K562 (cell line): ENCODE measurements around the gene DPH6. TPM values are rescaled to one million over a fixed set of nuclear protein-coding genes. Genes with fewer than 3 reads are reported as not detected.

Source experiments
- ATAC-seq: fragments of 200-7000 bp; cut with Tn5 transposase; 3 replicates; pipeline ENCODE4 v1.9.1; 2020; ENCODE audit warnings: moderate library complexity
- BruUV-seq: library from RNA; stranded (reverse); fragments of 400-500 nt; replicated peaks from 2 replicates; lab custom pipeline; 2021; lab: Mats Ljungman, UMichigan
- CTCF ChIA-PET: fragments of 300-600 bp; formaldehyde crosslinking; extraction: SDS; loops from one replicate; lab custom pipeline; 2021; ENCODE audit warnings: low intra/inter-chr PET ratio; lab: Yijun Ruan, JAX
- POLR2A ChIA-PET: fragments of 300-600, 350-650 bp; sonication (Branson Sonifier 250); formaldehyde crosslinking; extraction: SDS; loops from one replicate; lab custom pipeline; 2021; ENCODE audit warnings: antibody characterized with exemption, inconsistent platforms; lab: Yijun Ruan, JAX
- DNase-seq, 4 experiments: peaks; one replicate each; pipeline versions ENCODE4 v3.0.0 to v3.0.0-alpha.2; 2011 to 2018; ENCODE audit warnings: low spot score in 3 of 4, mixed read lengths in 3 of 4; ENCODE audit errors: extremely low read depth in 1 of 4
- FAIRE-seq: peaks from 2 replicates; lab custom pipeline; 2011; peaks lifted over from hg19 to GRCh38; lab: Jason Lieb, UNC
- H2AFZ ChIP-seq: 2 replicates; pipeline ENCODE4 v1.6.0; 2011; ENCODE audit warnings: low read depth, low read length, control low read depth, inconsistent platforms
- H3K27ac ChIP-seq: fragments of 200-600 bp; 3 replicates; pipeline ENCODE4 v1.8.0; 2011; ENCODE audit warnings: low read depth, mild to moderate bottlenecking, control low read depth, inconsistent platforms, low read length, moderate library complexity, mixed read lengths; ENCODE audit errors: extremely low read depth
- H3K27me3 ChIP-seq, 2 experiments: fragments of 300-600 bp in 1 of 2; 2 replicates in 1 of 2; 3 replicates in 1 of 2; pipeline versions ENCODE4 v1.6.0 to v1.8.0; 2011; ENCODE audit warnings: inconsistent platforms in 2 of 2, low read length in 2 of 2, mild to moderate bottlenecking in 1 of 2, mixed read lengths in 1 of 2, moderate library complexity in 1 of 2; ENCODE audit not compliant: control insufficient read depth in 2 of 2, insufficient read depth in 2 of 2
- H3K36me3 ChIP-seq: fragments of 300-600 bp; 3 replicates; pipeline ENCODE4 v1.8.0; 2011; ENCODE audit warnings: mild to moderate bottlenecking, low read length, inconsistent platforms; ENCODE audit not compliant: control insufficient read depth, insufficient read depth
- H3K4me1 ChIP-seq, 2 experiments: fragments of 200-600 bp in 1 of 2; replicated peaks in 1 of 2; 2 replicates in 1 of 2; 3 replicates in 1 of 2; pipeline versions ENCODE4 v1.5.1 to v1.8.0; 2011; ENCODE audit warnings: inconsistent platforms in 2 of 2, low read length in 2 of 2, mild to moderate bottlenecking in 1 of 2, mixed read lengths in 1 of 2, moderate library complexity in 1 of 2; ENCODE audit not compliant: control insufficient read depth in 2 of 2, insufficient read depth in 2 of 2
- H3K4me2 ChIP-seq: 2 replicates; pipeline ENCODE4 v1.6.1; 2011; ENCODE audit warnings: low read length, control low read depth, inconsistent platforms, mixed read lengths; ENCODE audit not compliant: insufficient read depth
- H3K4me3 ChIP-seq: fragments of 200-600 bp; sonication (generic), shearing (Covaris generic); 2 replicates; pipeline ENCODE4 v1.5.1; 2016; ENCODE audit warnings: control low read depth, inconsistent platforms
- H3K79me2 ChIP-seq: fragments of 200-600 bp; 3 replicates; pipeline ENCODE4 v1.8.0; 2011; ENCODE audit warnings: low read length, inconsistent platforms; ENCODE audit not compliant: control insufficient read depth, insufficient read depth
- H3K9ac ChIP-seq, 2 experiments: 2 replicates each; pipeline versions ENCODE4 v1.6.0 to v1.6.1; 2011; ENCODE audit warnings: low read depth in 2 of 2, low read length in 2 of 2, control low read depth in 1 of 2, inconsistent platforms in 1 of 2, mild to moderate bottlenecking in 1 of 2, mixed read lengths in 1 of 2; ENCODE audit not compliant: insufficient read depth in 1 of 2
- H3K9me1 ChIP-seq: one replicate; pipeline ENCODE4 v1.6.0; 2011; ENCODE audit warnings: inconsistent platforms, mild to moderate bottlenecking, low read length, moderate library complexity; ENCODE audit not compliant: control insufficient read depth, insufficient read depth
- H3K9me3 ChIP-seq: replicated peaks from 2 replicates; pipeline ENCODE4 v1.5.1; 2011; ENCODE audit warnings: low read depth, low read length, inconsistent platforms; ENCODE audit not compliant: control insufficient read depth, insufficient read depth
- H4K20me1 ChIP-seq: replicated peaks from 2 replicates; pipeline ENCODE4 v1.6.1; 2011; ENCODE audit warnings: low read length, inconsistent platforms, mixed read lengths; ENCODE audit not compliant: control insufficient read depth, insufficient read depth
- ADNP ChIP-seq: fragments of 200-800 bp; sonication (Bioruptor generic); IDR thresholded peaks from 2 replicates; pipeline ENCODE4 v1.6.1; 2016; ENCODE audit warnings: missing genetic modification characterization, missing compliant biosample characterization
- BCOR ChIP-seq: fragments of 450-650 bp; IDR thresholded peaks from 2 replicates; pipeline ENCODE4 v1.6.1; 2016
- KDM1A ChIP-seq, 2 experiments: fragments of 450-650 bp; IDR thresholded peaks; 2 replicates each; pipeline ENCODE4 v1.6.1; 2016; ENCODE audit warnings: mild to moderate bottlenecking in 2 of 2
- RBM25 ChIP-seq: fragments of 200-400 bp; formaldehyde crosslinking; IDR thresholded peaks from 2 replicates; pipeline ENCODE4 v1.6.1; 2018; ENCODE audit warnings: low read length, low read depth, moderate library complexity; ENCODE audit not compliant: severe bottlenecking
- SREBF1 ChIP-seq: fragments of 150-350 bp; IDR thresholded peaks from 2 replicates; pipeline ENCODE4 v1.6.1; 2014; ENCODE audit warnings: antibody characterized with exemption, low read depth, low read length, borderline replicate concordance
- ZBTB17 ChIP-seq: fragments of 450-650 bp; formaldehyde crosslinking; IDR thresholded peaks from 2 replicates; pipeline ENCODE4 v1.4.0; 2020; ENCODE audit warnings: mild to moderate bottlenecking
- WGBS: fragments of 100-300 bp; shearing (Covaris generic); methylation state at CpG from one replicate; pipeline ENCODE4 v1.1.6; 2016; ENCODE audit warnings: low coverage, mixed read lengths; ENCODE audit not compliant: insufficient coverage; ENCODE audit errors: missing lambda C conversion rate; 5-methylcytosine and 5-hydroxymethylcytosine counted together
- in situ Hi-C: fragments of 300-500 bp; cut with MboI; formaldehyde crosslinking; loops from 4 replicates; pipeline ENCODE4 v1.15.0; 2018; ENCODE audit warnings: inconsistent platforms, mixed read lengths
- intact Hi-C: fragments of 100-400 bp; cut with micrococcal nuclease; formaldehyde crosslinking; loops from 2 replicates; pipeline ENCODE4 v1.14.2; 2022
- polyA plus RNA-seq, 8 experiments: library from polyadenylated mRNA; depleted of rRNA in 4 of 8; stranded (reverse) in 5 of 8; unstranded in 3 of 8; fragments of >200 nt; fragmentation: Nextera tagmentation in 2 of 8; fragmentation: Illumina TruSeq in 1 of 8; extraction: Ambion mirVana in 2 of 8; extraction: Trizol in 1 of 8; gene quantifications; 2 replicates each; pipeline versions ENCODE4 v1.2.1 to v1.2.3, GENCODE V29; 2011 to 2014; ENCODE audit warnings: inconsistent platforms in 1 of 8, missing spikeins in 1 of 8
- total RNA-seq, 7 experiments: library from RNA; depleted of rRNA in 6 of 7; stranded (reverse); fragments of >200 nt in 6 of 7; fragmentation: Illumina TruSeq in 2 of 7; extraction: Trizol in 2 of 7; gene quantifications; 2 replicates each; pipeline versions ENCODE4 v1.2.1 to v1.2.3, GENCODE V29; 2011 to 2021; ENCODE audit warnings: low replicate concordance in 1 of 7
- TF ChIP-seq, protein P1 (sequence below): fragments of 450-650 bp; IDR thresholded peaks from 2 replicates; pipeline ENCODE4 v1.6.1; 2016; ENCODE audit warnings: low read depth, mild to moderate bottlenecking, moderate library complexity

Gene DPH6
- total and polyA plus RNA-seq, 9 of the 15 experiments (the other 6 are each of a cell fraction or from before 2014, with no cell fraction given), result 10.1 to 69.1 (median 18.8) TPM

DNA sequence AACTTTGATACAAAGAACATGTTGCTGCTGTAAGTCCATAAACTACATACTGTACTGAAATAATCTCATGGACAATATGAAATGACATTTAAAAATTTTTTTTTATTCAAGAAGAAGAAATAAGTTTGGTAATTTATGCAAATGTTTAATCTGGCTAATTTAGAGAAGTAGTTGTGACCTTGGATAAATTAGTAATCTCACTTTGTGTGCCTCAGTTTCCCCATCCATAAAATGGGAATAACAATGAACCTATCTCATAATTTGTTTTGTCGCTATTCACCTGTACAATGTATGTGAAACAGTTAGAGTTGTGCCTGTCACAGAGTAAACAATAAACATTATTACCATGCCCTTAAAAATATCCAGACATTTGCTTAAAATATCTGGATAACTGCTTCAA, 15.3 kb upstream of the DPH6 start:
- no peak overlapping the region for H3K4me3 ChIP-seq
- TF ChIP-seq ADNP (tag), result peak; percentile 54; the same call in 1 of the 2 replicates
- TF ChIP-seq, protein P1, sequence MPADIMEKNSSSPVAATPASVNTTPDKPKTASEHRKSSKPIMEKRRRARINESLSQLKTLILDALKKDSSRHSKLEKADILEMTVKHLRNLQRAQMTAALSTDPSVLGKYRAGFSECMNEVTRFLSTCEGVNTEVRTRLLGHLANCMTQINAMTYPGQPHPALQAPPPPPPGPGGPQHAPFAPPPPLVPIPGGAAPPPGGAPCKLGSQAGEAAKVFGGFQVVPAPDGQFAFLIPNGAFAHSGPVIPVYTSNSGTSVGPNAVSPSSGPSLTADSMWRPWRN, result no peak
- TF ChIP-seq KDM1A (IDR thresholded peaks at IDR 0.05), result peak in 1 of 2 experiments; percentile 41; a peak in 1 of 4 replicates
- no peak for TF ChIP-seq SREBF1
- no peak for TF ChIP-seq ZBTB17 (CRISPR knock-in tag)
- TF ChIP-seq BCOR, result peak; percentile 91
- TF ChIP-seq RBM25, result peak; percentile 95
- TF ChIP-seq, all 486 proteins: peak for 4
- Histone ChIP-seq H3K9me3 (no peaks in the 10 kb centered on the region), H3K4me2 (no peak overlapping the region), H3K36me3 (no peaks in the 10 kb centered on the region), H3K9ac (no peak overlapping the region), H4K20me1 (no peaks in the 10 kb centered on the region), H3K27ac (no peak overlapping the region), H3K79me2 (no peaks in the 10 kb centered on the region), H3K4me1 (peaks cover 3 to 22% of the 10 kb centered on the region in 2 experiments; a peak in 4 of 5 replicates), H3K9me1 (no peaks in the 10 kb centered on the region), H3K27me3 (no peaks in the 10 kb centered on the region), H2AFZ (no peak overlapping the region)
- POLR2A ChIA-PET, result no interaction called here
- ATAC-seq (no peak), FAIRE-seq (no peak), DNase-seq (no peak)
- intact Hi-C loops, result no loop called here
- 100% methylated on average over 1 of the region's 1 CpG for WGBS
- BruUV-seq, result no TSS peak
- in situ Hi-C loops, result no loop called here
- CTCF ChIA-PET, result no interaction called here
